GM12872 (cell line): ENCODE results near the gene NCAM2.

ENCODE experiments used
- TF ChIP-seq, protein P1 (sequence below): IDR thresholded peaks from 3 replicates; pipeline ENCODE4 v1.5.1; 2011; ENCODE audit warnings: low read depth, mild to moderate bottlenecking, low read length, moderate library complexity; ENCODE audit not compliant: insufficient read depth

The NCAM2 gene

DNA sequence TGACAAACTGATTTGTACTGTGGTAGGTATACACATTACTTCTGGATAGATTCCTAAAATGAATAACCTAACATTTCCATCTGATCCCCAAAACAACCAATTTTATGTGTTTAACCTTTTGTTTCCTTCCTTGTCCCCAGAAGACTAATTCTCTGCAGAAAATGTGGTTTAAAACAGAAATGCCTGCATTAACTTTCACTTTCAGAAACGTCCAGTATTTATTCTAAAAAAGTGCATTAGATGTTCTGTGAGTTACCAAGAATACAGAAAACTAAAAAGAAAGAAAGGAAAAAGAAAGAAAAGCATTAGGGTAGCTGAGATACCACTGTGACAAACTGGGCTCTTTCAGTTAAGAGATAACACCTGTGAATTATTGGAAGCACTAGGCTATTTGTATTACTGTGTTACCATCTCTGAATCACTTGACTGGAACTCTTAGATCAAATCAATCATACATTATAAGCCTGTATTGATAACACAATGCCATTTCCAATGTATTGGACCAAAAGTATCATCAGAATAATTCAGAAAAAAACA, 177.7 kb downstream of the NCAM2 start:
- TF ChIP-seq, protein P1, sequence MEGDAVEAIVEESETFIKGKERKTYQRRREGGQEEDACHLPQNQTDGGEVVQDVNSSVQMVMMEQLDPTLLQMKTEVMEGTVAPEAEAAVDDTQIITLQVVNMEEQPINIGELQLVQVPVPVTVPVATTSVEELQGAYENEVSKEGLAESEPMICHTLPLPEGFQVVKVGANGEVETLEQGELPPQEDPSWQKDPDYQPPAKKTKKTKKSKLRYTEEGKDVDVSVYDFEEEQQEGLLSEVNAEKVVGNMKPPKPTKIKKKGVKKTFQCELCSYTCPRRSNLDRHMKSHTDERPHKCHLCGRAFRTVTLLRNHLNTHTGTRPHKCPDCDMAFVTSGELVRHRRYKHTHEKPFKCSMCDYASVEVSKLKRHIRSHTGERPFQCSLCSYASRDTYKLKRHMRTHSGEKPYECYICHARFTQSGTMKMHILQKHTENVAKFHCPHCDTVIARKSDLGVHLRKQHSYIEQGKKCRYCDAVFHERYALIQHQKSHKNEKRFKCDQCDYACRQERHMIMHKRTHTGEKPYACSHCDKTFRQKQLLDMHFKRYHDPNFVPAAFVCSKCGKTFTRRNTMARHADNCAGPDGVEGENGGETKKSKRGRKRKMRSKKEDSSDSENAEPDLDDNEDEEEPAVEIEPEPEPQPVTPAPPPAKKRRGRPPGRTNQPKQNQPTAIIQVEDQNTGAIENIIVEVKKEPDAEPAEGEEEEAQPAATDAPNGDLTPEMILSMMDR, result no peak

GRCh38 chr21:21177353-21177986, 179.3 kb downstream of the NCAM2 start:
- TF ChIP-seq, protein P1, result no peak

DNA sequence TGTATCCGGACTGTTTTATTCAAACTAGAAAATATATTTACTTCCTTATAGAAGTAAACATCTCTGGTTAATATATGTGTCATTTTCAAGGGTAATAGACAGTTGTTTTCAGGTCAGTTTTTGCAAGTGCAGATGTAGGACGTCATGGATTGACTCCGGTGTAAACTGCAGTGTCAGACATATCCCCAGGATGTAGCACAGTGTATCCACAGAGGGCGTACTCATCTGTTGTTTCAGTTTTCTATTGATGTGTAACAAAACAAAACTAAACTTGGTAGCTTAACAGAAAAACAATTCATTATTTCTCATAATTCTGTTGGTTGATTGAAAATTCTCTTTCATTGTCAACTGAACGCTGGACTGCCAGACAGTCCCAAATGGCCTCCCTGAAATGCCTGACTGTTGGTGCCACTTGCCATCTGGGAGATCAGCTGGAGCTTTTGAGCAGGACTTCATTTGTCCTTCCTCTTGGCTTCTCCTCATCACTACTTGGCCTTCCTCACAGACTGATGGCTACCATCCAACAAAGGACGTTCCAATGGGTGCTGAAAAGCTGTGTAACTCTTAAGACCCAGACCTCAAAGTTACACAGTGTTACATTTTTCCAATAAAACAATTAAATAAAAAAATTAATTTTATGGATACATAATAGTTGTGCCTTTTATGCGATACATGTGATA, 181.6 kb downstream of the NCAM2 start:
- TF ChIP-seq, protein P1, result no peak

GRCh38 chr21:21182401-21183010, 184.3 kb downstream of the NCAM2 start:
- TF ChIP-seq, protein P1, result no peak

GRCh38 chr21:21183092-21183491, 184.9 kb downstream of the NCAM2 start:
- TF ChIP-seq, protein P1, result no peak

DNA sequence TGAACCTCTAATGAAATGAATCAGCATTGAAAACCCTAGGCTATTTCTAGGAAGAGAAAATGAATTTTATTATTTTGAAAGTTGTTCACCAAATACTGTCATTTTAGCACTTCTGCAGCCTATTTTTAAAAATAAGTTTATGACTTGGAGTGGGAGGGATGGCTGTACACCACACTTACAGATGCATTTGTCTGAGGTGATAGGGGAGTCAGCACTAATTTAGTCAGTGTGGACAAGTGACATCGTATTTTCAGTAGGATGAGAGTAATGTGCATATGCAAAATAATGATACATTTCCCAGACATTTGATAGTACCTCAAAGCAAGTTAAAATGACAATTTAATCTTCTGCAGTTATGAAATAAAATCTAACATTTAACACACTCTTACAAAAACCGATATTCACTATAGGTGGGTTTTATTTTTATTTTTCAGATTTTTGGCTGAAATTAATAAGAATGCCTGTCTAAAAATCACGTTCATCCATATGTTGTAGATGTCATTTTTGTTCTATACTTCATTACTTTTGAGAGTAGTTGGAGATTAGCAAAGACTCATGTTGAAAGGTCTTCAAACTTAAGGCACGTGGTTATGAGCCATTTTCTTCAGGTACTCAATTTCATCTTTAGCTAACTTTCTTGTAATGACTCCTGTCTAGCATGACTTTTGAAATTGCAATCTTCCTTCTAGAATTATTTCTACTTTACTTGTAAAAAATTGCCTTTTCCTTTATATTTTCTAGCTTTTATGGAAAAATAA, 186.7 kb downstream of the NCAM2 start:
- TF ChIP-seq, protein P1, result no peak

DNA sequence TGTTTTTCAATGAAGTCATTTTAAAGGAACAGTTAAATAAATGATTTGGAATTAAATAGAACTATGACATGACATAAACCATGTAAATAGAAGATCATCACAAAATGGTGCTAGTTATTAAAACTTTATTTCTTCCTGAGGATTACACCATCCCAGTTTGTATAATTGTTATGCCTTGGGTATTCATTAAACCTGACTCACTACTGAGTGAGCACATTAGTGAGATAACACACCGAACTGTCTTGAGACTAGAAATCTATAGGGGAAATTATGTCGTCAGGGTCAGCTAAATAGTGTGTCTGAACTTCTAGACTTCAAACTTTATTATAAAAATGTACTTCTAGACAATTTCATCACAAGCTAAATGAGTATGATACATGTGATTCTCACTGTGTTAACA, 189.4 kb downstream of the NCAM2 start:
- TF ChIP-seq, protein P1, result no peak
